SK-N-SH (cell line): ENCODE results near the gene TNN. TPM values are rescaled to one million over a fixed set of nuclear protein-coding genes. Genes with fewer than 3 reads are reported as not detected.

Experiments
- CTCF ChIA-PET: fragments of 300-600, 350-600 bp; formaldehyde crosslinking; extraction: SDS; loops from one replicate; lab custom pipeline; 2021; lab: Yijun Ruan, JAX
- POLR2A ChIA-PET: fragments of 350-600 bp; sonication (Branson Sonifier 250); formaldehyde crosslinking; extraction: SDS; loops from one replicate; lab custom pipeline; 2020; ENCODE audit warnings: antibody characterized with exemption, inconsistent platforms; lab: Yijun Ruan, JAX
- DNase-seq: peaks from one replicate; pipeline ENCODE4 v3.0.0; 2012
- H2AFZ ChIP-seq: fragments of 200-600 bp; sonication (generic); 2 replicates; pipeline ENCODE4 v1.8.1; 2016; ENCODE audit warnings: antibody characterized with exemption, mild to moderate bottlenecking, low read depth
- H3F3A ChIP-seq: fragments of 200-600 bp; sonication (generic); replicated peaks from 2 replicates; pipeline ENCODE3; 2016; ENCODE audit warnings: antibody characterized with exemption, mild to moderate bottlenecking; ENCODE audit not compliant: insufficient read depth
- H3K27ac ChIP-seq, 2 experiments: fragments of 200-500 bp in 1 of 2; fragments of 200-600 bp in 1 of 2; sonication (Bioruptor generic) in 1 of 2; sonication (generic), shearing (Covaris generic) in 1 of 2; 2 replicates each; pipeline versions ENCODE4 v1.5.1 to v1.6.1; 2014 to 2016; ENCODE audit warnings: low read depth in 2 of 2, inconsistent platforms in 1 of 2, low read length in 1 of 2, mild to moderate bottlenecking in 1 of 2, mixed read lengths in 1 of 2
- H3K27me3 ChIP-seq: fragments of 200-600 bp; sonication (generic), shearing (Covaris generic); 2 replicates; pipeline ENCODE4 v1.6.1; 2016; ENCODE audit warnings: mixed run types; ENCODE audit not compliant: insufficient read depth
- H3K36me3 ChIP-seq, 2 experiments: fragments of 200-500 bp in 1 of 2; fragments of 200-600 bp in 1 of 2; sonication (Bioruptor generic) in 1 of 2; sonication (generic) in 1 of 2; replicated peaks in 1 of 2; 2 replicates each; pipeline versions ENCODE3 to v1.5.1; 2014 to 2016; ENCODE audit warnings: low read length in 1 of 2, mild to moderate bottlenecking in 1 of 2; ENCODE audit not compliant: insufficient read depth in 2 of 2, control insufficient read depth in 1 of 2
- H3K4me1 ChIP-seq, 2 experiments: fragments of 200-500 bp in 1 of 2; fragments of 200-600 bp in 1 of 2; sonication (Bioruptor generic) in 1 of 2; sonication (generic), shearing (Covaris generic) in 1 of 2; 2 replicates each; pipeline versions ENCODE4 v1.5.1 to v1.6.1; 2014 to 2016; ENCODE audit warnings: low read depth in 1 of 2, low read length in 1 of 2, mixed run types in 1 of 2; ENCODE audit not compliant: insufficient read depth in 2 of 2, control insufficient read depth in 1 of 2
- H3K4me2 ChIP-seq: fragments of 200-600 bp; sonication (generic), shearing (Covaris generic); 2 replicates; pipeline ENCODE4 v1.6.1; 2017; ENCODE audit warnings: mixed run types
- H3K4me3 ChIP-seq, 2 experiments: fragments of 200-500 bp in 1 of 2; fragments of 200-600 bp in 1 of 2; sonication (Bioruptor generic) in 1 of 2; sonication (generic), shearing (Covaris generic) in 1 of 2; 2 replicates each; pipeline versions ENCODE4 v1.5.1 to v1.8.1; 2014 to 2016; ENCODE audit warnings: low read depth in 2 of 2, inconsistent platforms in 1 of 2, low read length in 1 of 2, mild to moderate bottlenecking in 1 of 2, mixed read lengths in 1 of 2, moderate library complexity in 1 of 2
- H3K79me2 ChIP-seq: fragments of 200-600 bp; sonication (generic); 2 replicates; pipeline ENCODE4 v1.8.1; 2017; ENCODE audit warnings: mild to moderate bottlenecking; ENCODE audit not compliant: insufficient read depth
- H3K9ac ChIP-seq: fragments of 200-600 bp; sonication (generic); 2 replicates; pipeline ENCODE4 v1.6.1; 2017; ENCODE audit warnings: mixed run types
- H3K9me2 ChIP-seq: fragments of 200-600 bp; sonication (generic); 2 replicates; pipeline ENCODE4 v1.6.1; 2017; ENCODE audit warnings: mixed run types
- H3K9me3 ChIP-seq: fragments of 200-600 bp; sonication (generic); 2 replicates; pipeline ENCODE4 v1.6.1; 2017; ENCODE audit warnings: mixed run types, mild to moderate bottlenecking, moderate library complexity
- H4K20me1 ChIP-seq: fragments of 200-600 bp; sonication (generic); 2 replicates; pipeline ENCODE4 v1.6.1; 2017; ENCODE audit warnings: mild to moderate bottlenecking, mixed run types; ENCODE audit not compliant: insufficient read depth
- CTCF ChIP-seq: fragments of 200-600 bp; sonication (generic); IDR thresholded peaks from 2 replicates; pipeline ENCODE4 v1.6.1; 2017; ENCODE audit warnings: antibody characterized with exemption, mild to moderate bottlenecking, moderate library complexity
- ELF1 ChIP-seq: IDR thresholded peaks from 2 replicates; pipeline ENCODE4 v1.4.0; 2012
- EZH2phosphoT487 ChIP-seq: fragments of 200-600 bp; sonication (generic); IDR thresholded peaks from 2 replicates; pipeline ENCODE4 v1.6.1; 2017; ENCODE audit warnings: low read depth, mixed run types, mild to moderate bottlenecking, antibody characterized with exemption, moderate library complexity, borderline replicate concordance
- FOXJ3 ChIP-seq: sonication (generic); formaldehyde crosslinking; IDR thresholded peaks from 2 replicates; pipeline ENCODE4 v1.5.1; 2020; ENCODE audit warnings: mild to moderate bottlenecking, missing genetic modification reagents
- GABPA ChIP-seq: IDR thresholded peaks from 2 replicates; pipeline ENCODE4 v1.4.0; 2012; ENCODE audit warnings: low read depth, mild to moderate bottlenecking
- MXI1 ChIP-seq: IDR thresholded peaks from 2 replicates; pipeline ENCODE4 v1.6.1; 2012; ENCODE audit warnings: mild to moderate bottlenecking, low read depth, low read length, improper control_type of control experiment
- PBX3 ChIP-seq: IDR thresholded peaks from 2 replicates; pipeline ENCODE4; 2012
- POLR2AphosphoS5 ChIP-seq: IDR thresholded peaks from 2 replicates; pipeline ENCODE4 v1.6.1; 2012; ENCODE audit warnings: low read depth, low read length
- RAD21 ChIP-seq: IDR thresholded peaks from 2 replicates; pipeline ENCODE4 v1.6.1; 2012; ENCODE audit warnings: mild to moderate bottlenecking, low read length
- REST ChIP-seq: IDR thresholded peaks from 2 replicates; pipeline ENCODE4 v1.6.1; 2012; ENCODE audit warnings: mild to moderate bottlenecking, low read depth, low read length, moderate library complexity
- SIN3A ChIP-seq: IDR thresholded peaks from 2 replicates; pipeline ENCODE4 v1.6.1; 2012; ENCODE audit warnings: low read depth, mild to moderate bottlenecking, low read length, moderate library complexity, borderline replicate concordance
- SMC3 ChIP-seq: IDR thresholded peaks from 2 replicates; pipeline ENCODE4 v1.6.1; 2012; ENCODE audit warnings: low read depth, low read length, improper control_type of control experiment
- TAF1 ChIP-seq: IDR thresholded peaks from 2 replicates; pipeline ENCODE4 v1.6.1; 2012; ENCODE audit warnings: low read depth, mild to moderate bottlenecking, low read length, moderate library complexity, borderline replicate concordance
- TEAD4 ChIP-seq: IDR thresholded peaks from 2 replicates; pipeline ENCODE4 v1.4.0; 2012; ENCODE audit warnings: mild to moderate bottlenecking, borderline replicate concordance; ENCODE audit not compliant: insufficient read depth
- USF1 ChIP-seq: IDR thresholded peaks from 2 replicates; pipeline ENCODE4 v1.4.0; 2012; ENCODE audit warnings: low read depth, borderline replicate concordance
- USF2 ChIP-seq: fragments of 150-350 bp; IDR thresholded peaks from 2 replicates; pipeline ENCODE4 v1.6.1; 2017; ENCODE audit warnings: antibody characterized with exemption, low read length, low read depth, borderline replicate concordance
- ZBTB33 ChIP-seq: IDR thresholded peaks from 2 replicates; pipeline ENCODE4 v1.4.0; 2012; ENCODE audit warnings: low read depth, borderline replicate concordance
- WGBS: methylation state at CpG from one replicate; pipeline ENCODE4 v1.1.6; 2017; ENCODE audit warnings: low lambda C conversion rate; 5-methylcytosine and 5-hydroxymethylcytosine counted together
- polyA plus RNA-seq, 3 experiments: library from polyadenylated mRNA; depleted of rRNA; stranded (reverse); fragments of >200 nt; gene quantifications; 2 replicates each; pipeline ENCODE4 v1.2.3, GENCODE V29; 2012

TNN gene
- polyA plus RNA-seq, 1 of the 3 experiments (the other 2 are of a cell fraction), result not detected

- H3K79me2 ChIP-seq, result no peaks in the 10 kb centered on the region
- H3K9me3 ChIP-seq, result no peaks in the 10 kb centered on the region
- no peak overlapping the region for H3K9ac ChIP-seq
- H3K27ac ChIP-seq, result no peak overlapping the region
- CTCF ChIA-PET, result interaction anchor here (1.1 to 4.2 kb wide), 6 partner anchors 9 to 106 kb away, joined by 3 to 18 read pairs (median 4); no protein-coding TSS in a partner anchor
- H3K9me2 ChIP-seq, result no peaks in the 10 kb centered on the region
- TF ChIP-seq ZBTB33 (no peak), GABPA (no peak), TEAD4 (no peak), CTCF (no peak), USF2 (no peak), USF1 (no peak), TAF1 (no peak), MXI1 (no peak), POLR2AphosphoS5 (no peak), ELF1 (no peak), RAD21 (no peak), SIN3A (no peak), FOXJ3 (CRISPR knock-in tag) (no peak), REST (no peak), PBX3 (no peak), SMC3 (no peak), EZH2phosphoT487 (no peak)
- no peaks in the 10 kb centered on the region for H3K36me3 ChIP-seq
- H3K4me1 ChIP-seq, result no peaks in the 10 kb centered on the region
- no peak overlapping the region for H3K4me2 ChIP-seq
- POLR2A ChIA-PET, result no interaction called here
- no peaks in the 10 kb centered on the region for H3K27me3 ChIP-seq
- DNase-seq, result no peak
- H3F3A ChIP-seq, result no peaks in the 10 kb centered on the region
- no peak overlapping the region for H3K4me3 ChIP-seq
- H2AFZ ChIP-seq, result no peak overlapping the region
- H4K20me1 ChIP-seq, result no peaks in the 10 kb centered on the region
- WGBS, result 33% methylated on average over 4 of the region's 4 CpGs
Measured at GRCh38 chr1:175040324-175040879, 27.2 kb upstream of the TNN start.
